Heart left ventricle (tissue), 16 donors: ENCODE data around the gene OR10J5. TPM values are rescaled to one million over a fixed set of nuclear protein-coding genes. Genes with fewer than 3 reads are reported as not detected.

Experiments used
- ATAC-seq, 4 donors: fragments of 200-7000 bp; cut with Tn5 transposase; one replicate each; pipeline ENCODE4 v1.9.1; 2020 to 2022; ENCODE audit warnings: moderate library complexity in 4 of 4, mild to moderate bottlenecking in 3 of 4, moderate number of reproducible peaks in 1 of 4
- DNase-seq, 5 donors: peaks; one replicate each; pipeline ENCODE4 v3.0.0-alpha.2; 2020
- H3K27ac ChIP-seq, 12 donors: fragments of 200-600 bp; sonication (generic) in 4 of 12; one replicate each; pipeline versions ENCODE4 v1.5.0 to v1.8.0; 2016 to 2022; ENCODE audit warnings: mild to moderate bottlenecking in 2 of 12
- H3K27me3 ChIP-seq, 9 donors: fragments of 200-600 bp; sonication (generic) in 2 of 9; one replicate each; pipeline versions ENCODE4 v1.5.1 to v1.8.0; 2016 to 2022; ENCODE audit warnings: mild to moderate bottlenecking in 3 of 9
- H3K36me3 ChIP-seq, 9 donors: fragments of 200-600 bp; sonication (generic) in 2 of 9; one replicate each; pipeline versions ENCODE4 v1.5.0 to v1.8.0; 2018 to 2022; ENCODE audit warnings: mild to moderate bottlenecking in 2 of 9
- H3K4me1 ChIP-seq, 12 donors: fragments of 200-600 bp; sonication (generic) in 4 of 12; one replicate each; pipeline versions ENCODE4 v1.5.0 to v1.8.0; 2016 to 2022; ENCODE audit warnings: mild to moderate bottlenecking in 3 of 12
- H3K4me3 ChIP-seq, 12 donors: fragments of 200-600 bp; sonication (generic) in 4 of 12; one replicate each; pipeline versions ENCODE4 v1.5.0 to v1.8.0; 2017 to 2022; ENCODE audit warnings: mild to moderate bottlenecking in 9 of 12, moderate library complexity in 4 of 12
- H3K9me3 ChIP-seq, 12 donors: fragments of 200-600 bp; sonication (generic) in 4 of 12; one replicate each; pipeline versions ENCODE4 v1.5.0 to v1.8.0; 2016 to 2022; ENCODE audit warnings: mild to moderate bottlenecking in 1 of 12
- POLR2A ChIP-seq, 2 donors: fragments of 450-650 bp; IDR thresholded peaks; one replicate each; pipeline ENCODE4 v1.6.1; 2017; ENCODE audit warnings: antibody characterized with exemption in 2 of 2, mild to moderate bottlenecking in 2 of 2, moderate library complexity in 2 of 2
- WGBS, 4 donors: extraction: QIAGEN DNeasy Blood & Tissue Kit in 2 of 4; methylation state at CpG; one replicate each; pipeline versions ENCODE4 v1.1.5 to v1.1.7; 2013 to 2018; 5-methylcytosine and 5-hydroxymethylcytosine counted together
- intact Hi-C, 10 donors: fragments of 100-400 bp; cut with DNase I; formaldehyde crosslinking; loops; one replicate each; pipeline versions ENCODE4 v1.11.1 to v1.14.2; 2022
- polyA plus RNA-seq, 2 donors: library from polyadenylated mRNA; stranded (reverse); fragments of 200-250 nt; gene quantifications; one replicate each; pipeline ENCODE4 v1.2.3, GENCODE V29; 2013
- total RNA-seq, 9 donors: library from RNA; depleted of rRNA in 2 of 9; stranded (reverse); fragments of >200 nt in 2 of 9; fragmentation: NEBNext Ultra II Directional in 3 of 9; extraction: Animal tissue kit (Norgen Biotek cat#: 25700) in 3 of 9; gene quantifications; one replicate each; pipeline versions ENCODE4 v1.1.0 to v1.2.4, GENCODE V29; 2016 to 2023
- TF ChIP-seq, protein P1 (sequence below), 12 donors: fragments of 200-600 bp; sonication (generic) in 4 of 12; IDR thresholded peaks; one replicate each; pipeline versions ENCODE4 v1.5.0 to v1.8.0; 2018 to 2022; ENCODE audit warnings: antibody characterized with exemption in 12 of 12, mild to moderate bottlenecking in 5 of 12
- donor health status: ischemic (EF 13 %, LVEDD 7.1; RV severe dilation, severe dysfunction).
- donor health status: healthy with polysubstance abuse.
- donor health status: DM: no; HTN: yes; CAD: no.
- donor health status: DM: no; HTN: no; CAD: no.
- donor health status: ischemic (EF 25% LVEDD 6.9; RV normal size, moderate dysfunction).
- donor health status: ischemic (EF 25% LVEDD 5.7; RV mildly dilated, moderate dysfunction).
- donor health status: healthy.
- donor health status: DM: yes; HTN: yes; CAD: no.
- donor health status: ischemic (EF 35%, LVEDD 5.7; RV mildly dilated, moderate dysfunction).
- donor health status: nonischemic (EF 11% LVEDD 7.7; RV severe dilation, severe dysfunction).
- donor health status: DM: yes; HTN: yes; CAD: no.
- donor health status: PGD.
- donor health status: ischemic (EF 29% LVEDD 5.4; RV normal size, mild dysfunction).
- donor health status: nonischemic (EF 23%, LVEDD 6.1; RV moderate dilation, normal function).

The OR10J5 gene
- total and polyA plus RNA-seq, 11 donors: not detected

GRCh38 chr1:159492575-159493323 is 43.1 kb downstream of the OR10J5 start:
- no peaks in the 10 kb centered on the region for H3K27me3 ChIP-seq
- H3K36me3 ChIP-seq: no peaks in the 10 kb centered on the region
- peaks cover 0 to 13% (median 0%) of the 10 kb centered on the region in 12 donors for H3K9me3 ChIP-seq
- H3K4me1 ChIP-seq: no peaks in the 10 kb centered on the region
- intact Hi-C loops: no loop called here
- 69 to 79% (median 72%) methylated on average over 5 of the region's 5 CpGs for WGBS, 4 donors
- DNase-seq (no peak), ATAC-seq (no peak)
- H3K4me3 ChIP-seq: no peak overlapping the region
- TF ChIP-seq, protein P1, sequence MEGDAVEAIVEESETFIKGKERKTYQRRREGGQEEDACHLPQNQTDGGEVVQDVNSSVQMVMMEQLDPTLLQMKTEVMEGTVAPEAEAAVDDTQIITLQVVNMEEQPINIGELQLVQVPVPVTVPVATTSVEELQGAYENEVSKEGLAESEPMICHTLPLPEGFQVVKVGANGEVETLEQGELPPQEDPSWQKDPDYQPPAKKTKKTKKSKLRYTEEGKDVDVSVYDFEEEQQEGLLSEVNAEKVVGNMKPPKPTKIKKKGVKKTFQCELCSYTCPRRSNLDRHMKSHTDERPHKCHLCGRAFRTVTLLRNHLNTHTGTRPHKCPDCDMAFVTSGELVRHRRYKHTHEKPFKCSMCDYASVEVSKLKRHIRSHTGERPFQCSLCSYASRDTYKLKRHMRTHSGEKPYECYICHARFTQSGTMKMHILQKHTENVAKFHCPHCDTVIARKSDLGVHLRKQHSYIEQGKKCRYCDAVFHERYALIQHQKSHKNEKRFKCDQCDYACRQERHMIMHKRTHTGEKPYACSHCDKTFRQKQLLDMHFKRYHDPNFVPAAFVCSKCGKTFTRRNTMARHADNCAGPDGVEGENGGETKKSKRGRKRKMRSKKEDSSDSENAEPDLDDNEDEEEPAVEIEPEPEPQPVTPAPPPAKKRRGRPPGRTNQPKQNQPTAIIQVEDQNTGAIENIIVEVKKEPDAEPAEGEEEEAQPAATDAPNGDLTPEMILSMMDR (IDR thresholded peaks at IDR 0.05): no peak
- TF ChIP-seq POLR2A (IDR thresholded peaks at IDR 0.05): no peak
- H3K27ac ChIP-seq: no peak overlapping the region

Other genes with a start within 250 kb of the OR10J5 start
- gene FCER1A, start 233.7 kb downstream of the OR10J5 start, total RNA-seq: 1 to 10 TPM in 3 of 9 donors, under 1 TPM in 3, not detected in 3; 0.44 to 2.4 (median 1.1) TPM
- gene FCER1A, start 233.7 kb downstream of the OR10J5 start, polyA plus RNA-seq: under 1 TPM in 1 of 2 donors, not detected in 1; 0.15 TPM
- not detected for gene OR10J4, start 103.8 kb downstream of the OR10J5 start, total RNA-seq
- gene OR10J4, start 103.8 kb downstream of the OR10J5 start, polyA plus RNA-seq: not detected
- not detected for gene OR10J1, start 96.3 kb downstream of the OR10J5 start, total RNA-seq
- gene OR10J1, start 96.3 kb downstream of the OR10J5 start, polyA plus RNA-seq: not detected
- not detected for gene APCS, start 51.8 kb upstream of the OR10J5 start, total RNA-seq
- under 1 TPM in 1 of 2 donors, not detected in 1; 0.08 TPM for gene APCS, start 51.8 kb upstream of the OR10J5 start, polyA plus RNA-seq
- under 1 TPM in 3 of 9 donors, not detected in 6; 0.12 to 0.35 (median 0.29) TPM for gene CRP, start 178.6 kb upstream of the OR10J5 start, total RNA-seq
- under 1 TPM in 1 of 2 donors, not detected in 1; 0.35 TPM for gene CRP, start 178.6 kb upstream of the OR10J5 start, polyA plus RNA-seq
- 10 to 100 TPM in 8 of 9 donors, 1 to 10 TPM in 1; 10.0 to 30.3 (median 18.8) TPM for gene DUSP23, start 245.0 kb upstream of the OR10J5 start, total RNA-seq
- 10 to 100 TPM; 36.6 to 59.2 TPM for gene DUSP23, start 245.0 kb upstream of the OR10J5 start, polyA plus RNA-seq